ENCODE measurements around the gene MARCHF4. TPM values are rescaled to one million over a fixed set of nuclear protein-coding genes. Genes with fewer than 3 reads are reported as not detected.

Gene MARCHF4
- total and polyA plus RNA-seq, 9 of the 15 experiments (the other 6 are each of a cell fraction or from before 2014, with no cell fraction given): 0.05 TPM; not detected in 8

GRCh38 chr2:216371721-216372702 is at the start of gene MARCHF4 (continued):
- TF ChIP-seq, protein P1, sequence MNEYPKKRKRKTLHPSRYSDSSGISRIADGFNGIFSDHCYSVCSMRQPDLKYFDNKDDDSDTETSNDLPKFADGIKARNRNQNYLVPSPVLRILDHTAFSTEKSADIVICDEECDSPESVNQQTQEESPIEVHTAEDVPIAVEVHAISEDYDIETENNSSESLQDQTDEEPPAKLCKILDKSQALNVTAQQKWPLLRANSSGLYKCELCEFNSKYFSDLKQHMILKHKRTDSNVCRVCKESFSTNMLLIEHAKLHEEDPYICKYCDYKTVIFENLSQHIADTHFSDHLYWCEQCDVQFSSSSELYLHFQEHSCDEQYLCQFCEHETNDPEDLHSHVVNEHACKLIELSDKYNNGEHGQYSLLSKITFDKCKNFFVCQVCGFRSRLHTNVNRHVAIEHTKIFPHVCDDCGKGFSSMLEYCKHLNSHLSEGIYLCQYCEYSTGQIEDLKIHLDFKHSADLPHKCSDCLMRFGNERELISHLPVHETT (CRISPR knock-in tag; conservative IDR thresholded peaks at IDR 0.05 in 1 of 2, IDR thresholded peaks at IDR 0.05 in 1 of 2): 0 out of 4 replicates have a peak, but pooled peaks of 1 of the 2 experiments have one; percentile 30
- TF ChIP-seq, protein P2, sequence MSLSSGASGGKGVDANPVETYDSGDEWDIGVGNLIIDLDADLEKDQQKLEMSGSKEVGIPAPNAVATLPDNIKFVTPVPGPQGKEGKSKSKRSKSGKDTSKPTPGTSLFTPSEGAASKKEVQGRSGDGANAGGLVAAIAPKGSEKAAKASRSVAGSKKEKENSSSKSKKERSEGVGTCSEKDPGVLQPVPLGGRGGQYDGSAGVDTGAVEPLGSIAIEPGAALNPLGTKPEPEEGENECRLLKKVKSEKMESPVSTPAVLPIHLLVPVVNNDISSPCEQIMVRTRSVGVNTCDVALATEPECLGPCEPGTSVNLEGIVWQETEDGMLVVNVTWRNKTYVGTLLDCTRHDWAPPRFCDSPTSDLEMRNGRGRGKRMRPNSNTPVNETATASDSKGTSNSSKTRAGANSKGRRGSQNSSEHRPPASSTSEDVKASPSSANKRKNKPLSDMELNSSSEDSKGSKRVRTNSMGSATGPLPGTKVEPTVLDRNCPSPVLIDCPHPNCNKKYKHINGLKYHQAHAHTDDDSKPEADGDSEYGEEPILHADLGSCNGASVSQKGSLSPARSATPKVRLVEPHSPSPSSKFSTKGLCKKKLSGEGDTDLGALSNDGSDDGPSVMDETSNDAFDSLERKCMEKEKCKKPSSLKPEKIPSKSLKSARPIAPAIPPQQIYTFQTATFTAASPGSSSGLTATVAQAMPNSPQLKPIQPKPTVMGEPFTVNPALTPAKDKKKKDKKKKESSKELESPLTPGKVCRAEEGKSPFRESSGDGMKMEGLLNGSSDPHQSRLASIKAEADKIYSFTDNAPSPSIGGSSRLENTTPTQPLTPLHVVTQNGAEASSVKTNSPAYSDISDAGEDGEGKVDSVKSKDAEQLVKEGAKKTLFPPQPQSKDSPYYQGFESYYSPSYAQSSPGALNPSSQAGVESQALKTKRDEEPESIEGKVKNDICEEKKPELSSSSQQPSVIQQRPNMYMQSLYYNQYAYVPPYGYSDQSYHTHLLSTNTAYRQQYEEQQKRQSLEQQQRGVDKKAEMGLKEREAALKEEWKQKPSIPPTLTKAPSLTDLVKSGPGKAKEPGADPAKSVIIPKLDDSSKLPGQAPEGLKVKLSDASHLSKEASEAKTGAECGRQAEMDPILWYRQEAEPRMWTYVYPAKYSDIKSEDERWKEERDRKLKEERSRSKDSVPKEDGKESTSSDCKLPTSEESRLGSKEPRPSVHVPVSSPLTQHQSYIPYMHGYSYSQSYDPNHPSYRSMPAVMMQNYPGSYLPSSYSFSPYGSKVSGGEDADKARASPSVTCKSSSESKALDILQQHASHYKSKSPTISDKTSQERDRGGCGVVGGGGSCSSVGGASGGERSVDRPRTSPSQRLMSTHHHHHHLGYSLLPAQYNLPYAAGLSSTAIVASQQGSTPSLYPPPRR (CRISPR knock-in tag; IDR thresholded peaks at IDR 0.05; ENCODE audit: borderline replicate concordance): no peak
- TF ChIP-seq KDM1A (IDR thresholded peaks at IDR 0.05): peak in 1 of 2 experiments; percentile 25; a peak in 1 of 4 replicates
- TF ChIP-seq, protein P3, sequence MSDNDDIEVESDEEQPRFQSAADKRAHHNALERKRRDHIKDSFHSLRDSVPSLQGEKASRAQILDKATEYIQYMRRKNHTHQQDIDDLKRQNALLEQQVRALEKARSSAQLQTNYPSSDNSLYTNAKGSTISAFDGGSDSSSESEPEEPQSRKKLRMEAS (CRISPR knock-in tag; IDR thresholded peaks at IDR 0.05): peak; percentile 51; the same call in 1 of the 2 replicates
- TF ChIP-seq HMGN3 (IDR thresholded peaks at IDR 0.05; ENCODE audit: borderline replicate concordance, extremely low read depth, insufficient read length, low read depth, low read length): no peak
- peak; percentile 7 for TF ChIP-seq ZFP36 (IDR thresholded peaks at IDR 0.05; ENCODE audit: low read depth, low read length, partially characterized antibody)
- TF ChIP-seq ZBTB9 (CRISPR knock-in tag; IDR thresholded peaks at IDR 0.05): 0 out of 2 replicates have a peak, but pooled peaks have one; percentile 33
- TF ChIP-seq FOXK1 (CRISPR knock-in tag; IDR thresholded peaks at IDR 0.05; ENCODE audit: borderline replicate concordance): 0 out of 2 replicates have a peak, but pooled peaks have one; percentile 70
- no peak for TF ChIP-seq HMGXB4 (CRISPR knock-in tag; IDR thresholded peaks at IDR 0.05)
- TF ChIP-seq TAL1 (IDR thresholded peaks at IDR 0.05): no peak
- TF ChIP-seq ZBTB7A (IDR thresholded peaks at IDR 0.05; ENCODE audit: borderline replicate concordance, control insufficient read depth, low read depth, low read length): peak; percentile 98
- TF ChIP-seq ZNF75A (CRISPR knock-in tag; IDR thresholded peaks at IDR 0.05): no peak

All from K562 (cell line).